HG03378 (cell line): ENCODE results near the gene MT1H.
"Not testable (repeated sequence)": the region's sequence is repeated elsewhere in the genome, so short reads cannot be mapped to it uniquely, and the experiment has no call there.

Experiments used
- ATAC-seq: cut with Tn5 transposase; IDR thresholded peaks from one replicate; pipeline ENCODE4 v1.9.1; 2021; ENCODE audit warnings: mild to moderate bottlenecking, moderate library complexity; ENCODE audit not compliant: unreplicated experiment

Gene MT1H

GRCh38 chr16:56669005-56669839, at the start of gene MT1H:
Gene MT1H (plus strand): TSS chr16:56669814. CDS start chr16:56669885, 71 bp downstream.
- no peak for ATAC-seq

- no peak for ATAC-seq
These were observed 49.2 kb upstream of the MT1H start for GRCh38 chr16:56620339-56620897.

- not testable (repeated sequence) for ATAC-seq
These were observed 47.8 kb upstream of the MT1H start for GRCh38 chr16:56621665-56622445.

- ATAC-seq, result not testable (repeated sequence)
These were observed 46.4 kb upstream of the MT1H start for GRCh38 chr16:56623184-56623583.

- no peak for ATAC-seq
These were observed 46.0 kb upstream of the MT1H start for GRCh38 chr16:56623637-56624036.

GRCh38 chr16:56625140-56625942, 44.3 kb upstream of the MT1H start, which contains the start of gene MT1E:
Gene MT1E (plus strand): TSS chr16:56625781. CDS start chr16:56625852, 71 bp downstream.
- ATAC-seq, result no peak

GRCh38 chr16:56625943-56626654, 43.5 kb upstream of the MT1H start:
- ATAC-seq, result no peak

GRCh38 chr16:56626685-56627084, 42.9 kb upstream of the MT1H start:
- ATAC-seq, result no peak

- no peak for ATAC-seq
These were observed 40.9 kb upstream of the MT1H start for GRCh38 chr16:56628486-56629350.

GRCh38 chr16:56629531-56629930, 40.1 kb upstream of the MT1H start:
- no peak for ATAC-seq

- ATAC-seq, result peak; percentile 87
These were observed 39.5 kb upstream of the MT1H start for GRCh38 chr16:56630134-56630533.

- no peak for ATAC-seq
These were observed 38.4 kb upstream of the MT1H start for GRCh38 chr16:56631197-56631596.

- no peak for ATAC-seq
These were observed 37.8 kb upstream of the MT1H start for GRCh38 chr16:56631832-56632155.

GRCh38 chr16:56632156-56632847, 37.3 kb upstream of the MT1H start, which contains the start of gene MT1M:
Gene MT1M (plus strand): TSS chr16:56632659. CDS start chr16:56632732, 73 bp downstream.
- no peak for ATAC-seq

GRCh38 chr16:56632848-56633365, 36.7 kb upstream of the MT1H start:
- ATAC-seq, result no peak

- ATAC-seq, result no peak
These were observed 36.1 kb upstream of the MT1H start for GRCh38 chr16:56633535-56633934.

GRCh38 chr16:56634715-56635440, 34.7 kb upstream of the MT1H start:
- ATAC-seq, result no peak
